GM21619 (cell line): ENCODE measurements around the gene EIF3A.
"Not testable (repeated sequence)": the region's sequence is repeated elsewhere in the genome, so short reads cannot be mapped to it uniquely, and the experiment has no call there.

Experiments
- ATAC-seq: cut with Tn5 transposase; IDR thresholded peaks from one replicate; pipeline ENCODE4 v1.9.1; 2021; ENCODE audit not compliant: unreplicated experiment

EIF3A gene

DNA sequence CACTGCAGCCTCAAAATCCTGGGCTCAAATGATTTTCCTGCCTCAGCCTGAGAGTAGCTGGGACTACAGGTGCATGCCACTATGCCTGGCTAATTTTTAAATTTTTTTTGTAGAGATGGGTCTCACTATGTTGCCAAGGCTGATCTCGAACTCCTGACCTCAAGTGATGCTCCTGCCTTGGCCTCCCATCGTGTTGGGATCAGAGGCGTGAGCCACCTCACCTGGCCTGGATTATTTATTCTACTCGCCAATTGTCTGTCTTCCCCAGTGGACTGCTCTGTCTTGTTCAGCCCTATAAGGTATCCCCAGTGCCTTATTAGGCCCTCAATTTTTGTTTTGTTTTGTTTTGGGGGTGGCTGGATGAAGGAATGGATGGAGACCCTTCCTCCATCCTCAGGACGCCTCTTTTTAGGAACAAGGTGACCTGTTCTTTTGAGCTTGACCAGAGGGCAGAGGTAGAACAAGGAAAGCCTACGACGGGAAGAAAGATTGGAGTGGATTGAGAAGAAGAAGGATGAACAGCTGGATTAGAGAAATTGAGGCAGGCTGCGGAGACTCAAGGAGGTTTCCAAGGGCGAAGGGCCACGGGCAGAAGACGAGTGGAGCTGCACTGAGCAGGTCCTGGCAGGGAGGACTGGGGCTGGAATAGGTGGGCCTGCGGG, 22.8 kb upstream of the EIF3A start:
- ATAC-seq: no peak

- no peak for ATAC-seq
Measured at GRCh38 chr10:119101366-119102098, 20.9 kb upstream of the EIF3A start.

DNA sequence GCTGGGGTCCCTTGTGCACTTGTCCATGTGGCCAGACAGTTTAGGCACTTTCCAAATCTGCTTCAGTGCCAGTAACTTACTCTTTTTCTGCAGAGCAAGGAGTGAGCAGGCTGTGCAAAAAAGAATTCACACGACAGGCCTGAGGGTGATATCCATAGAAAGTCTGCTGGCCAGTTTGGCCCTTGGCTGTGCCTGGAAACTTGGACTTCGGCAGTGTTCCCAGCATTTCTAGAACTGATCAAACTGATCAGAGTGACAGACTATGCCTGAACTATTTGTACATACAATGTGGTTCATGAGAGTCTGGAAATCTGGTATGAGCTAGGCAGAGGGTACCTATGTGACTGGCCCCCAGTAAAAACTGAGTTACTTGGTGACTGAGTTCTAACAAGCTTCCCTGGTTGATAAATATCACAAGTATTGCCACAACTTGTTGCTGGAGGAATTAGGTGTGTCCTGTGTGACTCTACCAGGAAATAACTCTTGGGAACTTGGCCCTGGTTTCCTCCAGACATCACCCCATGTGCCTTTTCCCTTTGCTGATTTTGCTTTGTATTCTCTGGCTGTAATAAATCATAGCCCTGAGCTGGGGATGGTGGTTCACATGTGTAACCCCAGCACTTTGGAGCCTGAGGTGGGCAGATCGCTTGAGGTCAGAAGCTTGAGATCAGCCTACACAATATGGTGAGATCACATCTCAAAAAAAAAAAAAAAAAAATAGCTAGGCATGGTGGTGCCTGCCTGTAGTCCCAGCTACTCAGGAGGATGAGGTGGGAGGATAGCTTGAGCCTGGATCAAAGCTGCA, 20.0 kb upstream of the EIF3A start:
- ATAC-seq: no peak

- no peak for ATAC-seq
Measured at GRCh38 chr10:119098576-119098975, 18.0 kb upstream of the EIF3A start.

- not testable (repeated sequence) for ATAC-seq
Measured at GRCh38 chr10:119096641-119097415, 16.2 kb upstream of the EIF3A start.

GRCh38 chr10:119095640-119096039, 15.0 kb upstream of the EIF3A start:
- no peak for ATAC-seq

DNA sequence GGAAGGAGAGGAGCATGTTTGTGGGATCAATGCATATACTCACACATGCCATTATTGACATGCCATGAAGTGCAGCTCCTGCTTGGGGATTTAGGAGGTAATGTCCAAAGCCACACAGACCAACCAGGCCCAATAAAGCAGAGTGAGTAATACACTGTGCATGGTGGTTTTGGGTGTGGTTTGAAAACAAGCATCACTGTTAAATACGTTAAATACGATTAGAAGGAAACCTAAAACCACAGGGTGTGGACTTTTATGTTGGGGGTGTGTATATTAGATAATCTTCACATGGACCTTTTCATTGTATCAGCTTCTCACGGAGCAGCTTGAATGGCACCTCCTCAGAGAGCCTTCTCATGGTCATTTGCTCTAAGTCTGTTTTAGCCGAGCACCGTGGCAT, 10.4 kb upstream of the EIF3A start:
- ATAC-seq: no peak

GRCh38 chr10:119090026-119090795, 9.6 kb upstream of the EIF3A start:
- no peak for ATAC-seq

GRCh38 chr10:119087271-119087882, 6.8 kb upstream of the EIF3A start:
- ATAC-seq: no peak

DNA sequence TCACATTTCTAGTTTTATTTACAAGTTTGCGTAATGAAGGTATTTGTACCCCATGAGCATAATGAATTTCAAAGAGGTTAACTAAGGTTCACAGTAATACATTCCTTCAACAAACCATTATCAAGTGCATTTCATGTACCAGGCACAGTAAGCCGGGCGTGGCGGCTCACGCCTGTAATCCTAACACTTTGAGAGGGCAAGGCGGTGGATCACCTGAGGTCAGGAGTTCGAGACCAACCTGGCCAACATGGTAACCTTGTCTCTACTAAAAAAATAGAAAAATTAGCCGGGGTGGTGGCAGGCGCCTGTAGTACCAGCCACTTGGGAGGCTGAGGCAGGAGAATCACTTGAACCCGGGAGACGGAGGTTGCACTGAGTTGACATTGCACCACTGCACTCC, 4.3 kb upstream of the EIF3A start:
- no peak for ATAC-seq

- ATAC-seq: peak; percentile 52
Measured at GRCh38 chr10:119079599-119080520, 757 bp downstream of the EIF3A start.

GRCh38 chr10:119078422-119079179, 2.0 kb downstream of the EIF3A start:
- ATAC-seq: no peak

DNA sequence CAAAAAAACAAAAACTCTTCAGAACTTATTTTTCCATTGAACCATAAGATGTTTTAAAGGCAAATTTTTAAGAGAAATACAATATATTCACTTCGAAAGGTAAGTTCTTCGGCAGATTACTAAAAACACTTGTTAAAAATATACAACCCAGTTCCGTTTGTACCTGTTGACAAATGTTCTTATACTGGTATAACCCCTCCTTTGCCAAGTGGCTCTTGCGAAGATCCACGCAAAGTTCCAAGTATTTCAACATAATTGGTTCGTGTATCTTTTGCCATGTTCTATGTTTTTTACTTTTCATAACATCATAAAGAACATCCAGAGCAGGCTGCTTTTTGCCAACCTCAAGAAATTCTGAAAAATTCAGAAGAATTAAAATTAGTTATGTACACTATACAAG, 7.0 kb downstream of the EIF3A start:
- no peak for ATAC-seq

GRCh38 chr10:119070395-119071165, 10.0 kb downstream of the EIF3A start:
- ATAC-seq: no peak

DNA sequence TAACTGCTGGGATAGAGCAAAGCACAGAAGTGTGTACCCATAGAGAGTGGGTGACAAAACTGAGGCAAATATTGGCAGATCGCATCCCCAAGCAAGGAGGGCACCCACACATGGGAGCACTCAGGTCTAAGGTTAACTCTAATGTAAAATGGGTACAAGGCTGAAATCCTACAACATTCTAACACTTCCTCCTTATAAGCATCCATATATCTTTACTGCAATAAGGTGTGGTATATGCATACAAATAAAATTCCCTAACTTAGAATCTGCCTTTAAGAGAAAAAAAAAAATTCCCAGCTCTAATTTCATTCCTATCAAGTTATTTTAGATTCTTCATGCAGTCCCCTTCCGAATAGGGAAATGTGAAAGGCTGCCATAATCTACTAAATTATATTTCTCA, 18.7 kb downstream of the EIF3A start:
- ATAC-seq: no peak

- no peak for ATAC-seq
Measured at GRCh38 chr10:119061352-119061751, 19.3 kb downstream of the EIF3A start.

- no peak for ATAC-seq
Measured at GRCh38 chr10:119060107-119060506, 20.5 kb downstream of the EIF3A start.
